HG02870 (cell line): ENCODE measurements around the gene ACSM6.
"Not testable (repeated sequence)": the region's sequence is repeated elsewhere in the genome, so short reads cannot be mapped to it uniquely, and the experiment has no call there.

ENCODE experiments used
- ATAC-seq: cut with Tn5 transposase; IDR thresholded peaks from one replicate; pipeline ENCODE4 v1.9.1; 2021; ENCODE audit warnings: mild to moderate bottlenecking, moderate library complexity; ENCODE audit not compliant: unreplicated experiment

Gene ACSM6

GRCh38 chr10:95193944-95194343 lies at the start of gene ACSM6:
ACSM6 (plus strand) TSS chr10:95194238; CDS start chr10:95194486, 248 bp downstream.
- no peak for ATAC-seq

- no peak for ATAC-seq
Observed at GRCh38 chr10:95168694-95169093, 25.3 kb upstream of the ACSM6 start.

GRCh38 chr10:95169522-95169921 lies 24.5 kb upstream of the ACSM6 start:
- no peak for ATAC-seq

- no peak for ATAC-seq
Observed at GRCh38 chr10:95170790-95171189, 23.2 kb upstream of the ACSM6 start.

GRCh38 chr10:95171336-95171735 lies 22.7 kb upstream of the ACSM6 start:
- no peak for ATAC-seq

- no peak for ATAC-seq
Observed at GRCh38 chr10:95172851-95173250, 21.2 kb upstream of the ACSM6 start.

GRCh38 chr10:95176101-95176500 lies 17.9 kb upstream of the ACSM6 start:
- ATAC-seq = no peak

- no peak for ATAC-seq
Observed at GRCh38 chr10:95177429-95177828, 16.6 kb upstream of the ACSM6 start.

- no peak for ATAC-seq
Observed at GRCh38 chr10:95178266-95178665, 15.8 kb upstream of the ACSM6 start.

GRCh38 chr10:95178797-95179196 lies 15.2 kb upstream of the ACSM6 start:
- no peak for ATAC-seq

GRCh38 chr10:95181726-95182125 lies 12.3 kb upstream of the ACSM6 start:
- ATAC-seq = no peak

GRCh38 chr10:95183271-95184230 lies 10.5 kb upstream of the ACSM6 start:
- peak; percentile 96 for ATAC-seq

GRCh38 chr10:95187617-95188016 lies 6.4 kb upstream of the ACSM6 start:
- no peak for ATAC-seq

- ATAC-seq = no peak
Observed at GRCh38 chr10:95188593-95188992, 5.4 kb upstream of the ACSM6 start.

GRCh38 chr10:95196046-95196445 lies 2.0 kb downstream of the ACSM6 start:
- no peak for ATAC-seq

- ATAC-seq = no peak
Observed at GRCh38 chr10:95201736-95202135, 7.7 kb downstream of the ACSM6 start.

GRCh38 chr10:95202865-95203264 lies 8.8 kb downstream of the ACSM6 start:
- not testable (repeated sequence) for ATAC-seq

GRCh38 chr10:95208702-95209391 lies 14.8 kb downstream of the ACSM6 start:
- no peak for ATAC-seq

- no peak for ATAC-seq
Observed at GRCh38 chr10:95209509-95210127, 15.6 kb downstream of the ACSM6 start.

GRCh38 chr10:95211606-95212279 lies 17.7 kb downstream of the ACSM6 start:
- ATAC-seq = no peak

- ATAC-seq = no peak
Observed at GRCh38 chr10:95214369-95214768, 20.3 kb downstream of the ACSM6 start.
